Inflammatory macrophage (primary cell): Measurements from ENCODE around the gene TMEM187.

ENCODE experiments used
- DNase-seq, 2 donors: peaks; one replicate each; pipeline ENCODE4 v3.0.0-alpha.2; 2020 to 2022

TMEM187 gene

DNA sequence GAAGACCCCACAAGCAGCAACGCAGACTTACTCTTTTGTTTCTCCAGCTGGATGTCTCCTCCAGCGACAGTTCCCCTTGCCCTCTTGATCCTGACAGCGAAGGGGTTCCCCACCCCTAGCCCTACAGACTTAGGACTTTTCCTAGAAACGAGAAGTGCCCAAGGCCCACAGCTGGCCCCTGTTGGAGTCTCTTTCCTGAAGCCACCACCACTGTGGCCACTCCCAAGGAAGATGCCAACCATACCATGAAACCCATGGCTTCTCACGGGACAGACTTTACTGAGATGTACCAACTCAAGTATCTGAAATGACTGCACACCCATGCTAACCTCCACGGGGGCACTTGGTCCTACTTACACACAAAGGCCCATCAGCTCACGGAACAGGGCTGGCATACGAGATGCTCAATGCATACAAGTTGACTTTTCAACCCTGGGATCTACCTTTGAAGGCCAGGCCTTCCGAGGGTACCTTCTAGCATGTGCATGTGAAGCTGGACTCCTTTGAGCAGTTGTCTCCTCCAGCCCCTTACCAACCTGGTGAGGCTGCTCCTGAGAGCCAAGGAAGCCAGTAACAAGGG lies 48.1 kb downstream of the TMEM187 start:
- peak; percentile 71 to 73 for DNase-seq

DNA sequence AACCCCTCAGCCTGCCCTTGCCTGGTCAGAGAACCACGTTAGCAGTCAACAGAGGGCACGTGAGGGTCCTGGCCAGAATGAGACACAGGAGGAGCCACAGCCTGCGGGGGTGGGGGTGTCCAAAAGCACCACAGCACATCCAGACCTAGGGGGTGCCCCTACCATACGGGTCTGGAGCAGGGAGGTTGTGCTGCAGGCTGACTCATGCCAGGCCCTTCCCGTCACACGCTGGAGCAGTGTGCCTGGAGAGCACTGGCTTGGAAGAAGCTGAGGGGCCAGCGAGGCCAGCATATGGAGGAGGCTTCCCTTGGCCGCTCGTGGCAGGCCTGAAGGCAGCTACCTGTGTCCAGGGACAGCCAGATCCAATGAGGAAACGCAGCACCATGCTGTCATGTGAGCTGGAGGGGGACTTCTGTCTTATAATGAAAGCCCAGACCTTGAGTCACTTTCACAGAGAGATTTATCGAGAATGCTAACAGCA lies 48.6 kb downstream of the TMEM187 start:
- peak; percentile 21 to 53 for DNase-seq

DNA sequence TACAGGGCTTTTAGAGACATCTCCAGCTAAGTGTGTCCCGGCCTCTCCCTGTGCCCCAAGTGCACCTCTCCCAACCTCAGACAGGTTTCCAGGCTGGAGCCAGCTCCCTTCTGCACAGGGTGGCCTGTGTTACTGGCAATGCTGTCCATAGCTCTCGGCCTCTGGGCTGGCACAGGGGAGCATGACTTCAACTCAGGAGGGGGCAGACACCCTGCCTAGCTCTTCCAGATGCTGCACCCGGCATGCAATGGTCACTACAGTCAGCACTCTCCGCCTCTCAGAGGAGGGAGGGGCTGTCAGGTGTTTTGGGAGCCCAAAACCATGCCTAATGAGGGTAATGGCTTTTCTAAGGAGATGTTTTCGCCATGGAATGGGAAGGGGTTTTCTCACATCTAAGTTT lies 49.6 kb downstream of the TMEM187 start:
- no peak for DNase-seq

DNA sequence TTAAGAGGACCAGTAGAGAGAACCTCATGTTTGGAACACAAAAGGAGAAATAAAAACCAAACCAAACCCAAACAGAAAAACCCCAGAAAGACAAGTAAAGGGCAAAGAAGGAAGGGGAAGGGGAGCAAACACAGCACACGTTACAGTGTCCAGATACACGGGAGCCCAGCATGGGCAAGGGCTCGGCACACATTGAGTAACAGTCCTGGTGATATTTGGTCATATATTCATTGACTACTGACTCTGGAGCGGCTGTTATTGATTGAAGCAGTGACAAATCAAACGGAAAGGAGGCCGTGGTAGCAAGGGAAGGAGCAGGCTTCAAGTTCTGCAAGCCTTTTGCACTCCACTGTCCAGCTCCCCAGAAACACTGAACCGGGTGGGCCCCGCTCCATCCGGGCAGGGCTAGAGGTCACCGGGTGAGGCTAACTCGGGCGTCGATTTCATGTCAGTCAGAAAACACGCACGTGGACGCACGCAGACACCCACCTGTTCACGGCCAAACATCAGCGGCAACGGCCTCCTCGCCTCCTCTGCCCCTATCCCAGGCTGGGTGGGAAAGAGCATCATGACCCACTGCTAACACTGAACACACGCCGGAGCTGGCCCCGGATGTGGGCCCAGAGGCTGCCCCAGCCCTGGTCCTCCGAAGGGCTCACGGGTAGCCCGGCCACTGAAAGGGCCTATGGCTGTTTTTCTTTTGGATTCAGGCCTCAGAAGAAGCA lies 50.9 kb downstream of the TMEM187 start:
- no peak for DNase-seq

DNA sequence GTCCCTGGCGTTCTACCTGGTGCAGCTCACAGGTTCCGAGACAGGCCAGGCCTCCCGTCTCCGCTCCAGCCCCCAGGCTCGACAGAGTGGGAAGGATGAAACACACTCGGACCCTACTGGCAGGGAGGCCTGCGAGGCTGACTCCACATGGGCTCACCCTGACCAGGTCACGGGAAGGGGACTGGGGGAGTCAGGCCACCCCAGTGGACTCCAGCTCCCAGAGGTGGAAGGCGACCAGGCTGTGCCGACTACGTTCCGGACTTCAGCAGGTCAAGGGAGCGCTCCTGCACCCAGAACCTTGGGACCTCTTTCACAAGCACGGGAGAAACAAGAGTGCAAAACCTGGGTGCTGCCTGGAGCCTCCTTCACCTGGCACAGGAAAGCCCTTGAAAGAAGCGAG lies 51.7 kb downstream of the TMEM187 start:
- no peak for DNase-seq

DNA sequence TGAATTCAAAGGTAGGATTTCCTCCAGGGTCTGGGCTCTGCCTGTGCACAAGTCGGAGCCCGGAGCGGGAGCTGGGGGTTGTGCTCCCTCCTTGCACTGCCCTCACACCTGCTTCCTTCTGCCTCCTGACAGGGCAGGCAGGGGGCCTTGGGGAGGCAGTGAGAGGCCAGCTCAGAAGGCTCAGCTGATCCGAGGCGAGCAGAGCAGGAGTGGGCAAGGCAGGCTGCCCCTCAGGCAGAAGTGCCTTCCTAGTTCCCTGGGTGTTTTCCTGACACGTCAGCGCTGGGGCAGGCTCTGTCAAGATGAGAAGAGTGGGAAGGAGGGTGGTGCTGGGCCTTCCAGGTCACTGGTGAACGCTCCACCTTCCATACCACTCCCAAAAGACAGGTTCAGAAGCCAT lies 52.7 kb downstream of the TMEM187 start:
- no peak for DNase-seq

DNA sequence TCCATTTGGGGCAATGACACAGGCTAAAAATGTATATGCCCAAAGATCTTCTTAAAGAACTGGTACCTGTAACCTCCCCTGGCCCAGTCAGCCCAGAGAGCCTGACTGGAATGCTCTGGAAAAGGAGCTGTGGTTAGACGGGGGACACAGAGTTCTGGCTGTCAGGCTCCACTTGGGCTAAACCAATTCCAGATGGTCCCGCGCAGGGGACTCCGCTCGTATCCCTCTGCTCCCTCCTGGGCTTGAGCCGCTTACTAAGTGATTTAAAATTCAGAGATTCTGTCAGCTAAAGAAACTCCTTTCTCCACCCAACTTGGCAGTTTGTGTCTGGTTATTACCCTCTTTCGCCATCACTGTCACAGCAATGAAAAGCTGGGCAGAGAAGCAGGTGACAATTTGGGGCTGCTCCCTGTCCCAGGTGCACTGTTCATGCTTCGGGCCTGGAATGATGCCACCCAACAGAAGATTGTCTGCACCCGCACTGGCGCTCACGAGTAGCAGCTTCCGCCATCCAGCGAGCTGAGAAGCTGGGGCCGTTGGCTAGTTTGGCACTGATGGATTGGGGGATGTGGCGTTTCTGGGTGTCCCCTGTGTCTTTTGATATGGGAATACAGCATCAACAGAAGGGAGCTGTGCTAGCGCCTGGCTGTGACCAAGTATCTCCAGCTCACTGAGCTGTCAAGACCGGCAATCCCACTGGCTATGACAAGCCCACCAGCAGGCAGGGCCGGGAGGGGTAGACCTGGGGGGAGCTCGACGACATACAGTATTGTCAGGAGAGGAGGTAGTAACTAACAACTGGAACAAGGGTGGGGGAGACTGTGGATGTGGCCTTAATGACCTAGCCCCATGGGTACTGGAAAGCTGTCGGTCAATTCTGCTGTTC lies 53.8 kb downstream of the TMEM187 start:
- DNase-seq = no peak

DNA sequence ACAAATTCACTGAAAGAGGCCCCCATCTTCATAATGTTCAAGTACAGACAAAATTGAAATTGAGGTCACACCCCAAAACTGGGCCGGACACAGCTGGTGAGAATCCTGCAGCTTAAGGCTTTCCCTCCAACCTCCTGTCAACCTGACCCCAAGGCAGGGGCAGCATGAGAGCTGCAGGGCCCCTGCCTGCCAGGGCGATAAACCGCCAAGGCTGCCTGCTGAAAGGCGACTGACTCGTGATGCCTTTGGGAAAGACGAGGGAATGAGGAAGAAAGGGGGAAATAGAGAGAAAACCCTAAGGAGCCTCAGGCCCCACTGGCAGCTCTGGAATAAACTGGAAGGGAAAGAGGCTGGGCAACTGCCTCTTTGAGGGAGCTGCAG lies 54.5 kb downstream of the TMEM187 start:
- DNase-seq = no peak

DNA sequence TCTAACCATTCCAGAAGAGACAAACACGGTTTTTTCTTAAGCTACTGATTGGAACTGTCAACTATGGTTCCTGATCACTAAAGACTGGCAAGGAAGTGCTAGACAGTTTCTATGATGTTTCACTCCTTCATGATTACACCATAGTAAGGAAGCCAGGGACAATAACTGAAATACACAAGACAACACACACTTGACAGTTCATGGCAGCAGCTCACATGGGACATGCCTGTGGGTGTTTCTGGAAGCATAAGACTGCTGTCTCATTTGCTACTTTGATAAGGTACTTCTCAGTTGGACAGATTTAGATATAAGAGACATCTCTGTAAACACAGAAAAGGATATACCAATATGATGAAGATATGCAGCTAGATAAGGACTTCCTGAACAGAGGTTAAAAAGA lies 55.4 kb downstream of the TMEM187 start:
- peak; percentile 54 to 76 for DNase-seq

DNA sequence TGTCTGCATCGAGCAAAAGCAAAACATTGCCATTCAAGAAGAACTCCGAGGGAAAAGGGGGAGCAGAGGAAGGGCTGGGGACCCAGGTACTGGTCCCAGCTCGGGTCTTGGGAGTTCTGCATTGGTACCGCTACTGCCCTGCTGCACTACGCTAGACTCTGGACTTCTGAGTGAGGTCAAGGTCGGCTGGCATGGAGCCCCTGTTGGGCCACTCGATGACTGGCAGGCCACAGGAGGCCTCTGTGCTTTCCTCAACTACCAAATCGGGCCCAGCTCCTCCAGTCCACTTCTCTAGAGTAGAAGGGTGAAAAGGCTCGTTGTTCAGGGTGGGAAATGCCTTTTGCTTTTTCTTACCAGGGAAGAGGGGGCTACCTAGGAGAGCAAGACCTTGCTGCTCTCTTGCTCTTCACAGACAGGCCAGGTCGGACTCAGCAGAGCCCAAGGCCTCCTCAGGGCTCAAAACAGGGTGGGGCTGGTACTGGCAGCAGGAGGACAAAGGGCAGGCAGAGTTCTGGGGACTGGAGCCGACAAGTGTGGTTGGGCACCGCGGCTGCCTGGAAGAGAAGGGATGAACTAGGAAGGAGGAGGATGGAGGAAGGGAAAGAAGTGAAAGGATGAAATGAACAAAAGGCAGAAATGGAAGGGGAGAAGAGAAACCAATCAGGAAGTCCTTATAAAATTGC lies 56.1 kb downstream of the TMEM187 start:
- no peak for DNase-seq

DNA sequence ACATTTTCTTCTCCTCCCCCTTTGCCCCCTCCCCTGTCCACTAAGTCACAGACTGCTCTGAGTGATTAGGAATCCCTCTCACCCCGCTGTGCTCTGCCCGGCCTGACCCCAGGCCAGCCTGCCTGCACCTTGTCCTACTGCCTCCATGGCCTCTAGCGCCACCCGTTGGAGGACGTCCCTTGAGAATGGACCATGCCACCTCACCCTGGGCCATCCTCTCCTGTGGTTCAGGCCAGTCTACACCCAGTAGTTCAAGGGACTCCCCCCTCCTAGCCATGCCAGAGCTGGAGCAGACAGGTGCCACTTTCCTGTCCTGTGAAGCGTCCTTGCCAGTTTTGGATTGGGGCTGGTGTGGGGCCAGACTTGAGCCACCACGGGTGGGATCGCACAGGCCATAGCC lies 56.9 kb downstream of the TMEM187 start:
- DNase-seq = no peak

DNA sequence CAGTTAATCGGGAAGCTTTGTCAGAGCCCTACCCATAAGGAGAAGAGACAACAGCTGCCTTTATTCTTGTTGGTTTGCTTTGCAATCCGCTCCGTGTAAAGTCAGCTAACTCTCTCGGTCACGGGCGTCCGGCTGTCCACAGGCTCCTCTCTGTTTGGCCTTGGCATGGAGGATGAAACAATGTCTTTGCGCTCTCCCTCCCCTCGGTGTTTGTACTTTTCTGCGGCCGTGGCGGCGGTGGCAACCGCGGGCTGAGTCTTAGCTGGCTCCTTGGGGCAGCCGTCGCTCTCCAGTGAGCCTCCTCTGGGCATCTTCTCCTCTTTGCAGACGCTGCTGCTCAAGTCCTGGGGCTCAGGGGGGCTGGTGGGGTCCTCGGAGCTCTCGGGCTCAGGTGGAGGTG lies 57.7 kb downstream of the TMEM187 start:
- no peak for DNase-seq

DNA sequence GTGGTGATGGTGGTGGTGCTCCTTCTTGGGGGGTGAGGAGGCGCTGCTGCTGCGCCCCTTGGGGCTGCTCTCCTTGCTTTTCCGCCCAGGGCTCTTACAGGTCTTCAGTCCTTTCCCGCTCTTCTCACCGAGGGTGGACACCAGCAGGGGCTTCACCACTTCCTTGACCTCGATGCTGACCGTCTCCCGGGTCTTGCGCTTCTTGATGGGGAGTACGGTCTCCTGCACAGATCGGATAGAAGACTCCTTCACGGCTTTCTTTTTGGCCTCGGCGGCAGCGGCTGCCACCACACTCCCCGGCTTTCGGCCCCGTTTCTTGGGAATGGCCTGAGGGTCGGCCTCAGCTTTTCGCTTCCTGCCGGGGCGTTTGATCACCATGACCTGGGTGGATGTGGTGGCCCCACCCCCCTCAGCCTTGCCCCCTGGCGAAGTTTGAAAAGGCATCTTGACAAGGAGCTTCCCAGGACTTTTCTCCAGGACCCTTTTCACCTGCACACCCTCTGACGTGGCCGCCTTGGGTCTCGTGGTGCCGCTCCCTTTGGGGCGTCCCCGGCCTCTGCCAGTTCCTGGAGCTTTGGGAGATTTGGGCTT lies 58.3 kb downstream of the TMEM187 start:
- no peak for DNase-seq

DNA sequence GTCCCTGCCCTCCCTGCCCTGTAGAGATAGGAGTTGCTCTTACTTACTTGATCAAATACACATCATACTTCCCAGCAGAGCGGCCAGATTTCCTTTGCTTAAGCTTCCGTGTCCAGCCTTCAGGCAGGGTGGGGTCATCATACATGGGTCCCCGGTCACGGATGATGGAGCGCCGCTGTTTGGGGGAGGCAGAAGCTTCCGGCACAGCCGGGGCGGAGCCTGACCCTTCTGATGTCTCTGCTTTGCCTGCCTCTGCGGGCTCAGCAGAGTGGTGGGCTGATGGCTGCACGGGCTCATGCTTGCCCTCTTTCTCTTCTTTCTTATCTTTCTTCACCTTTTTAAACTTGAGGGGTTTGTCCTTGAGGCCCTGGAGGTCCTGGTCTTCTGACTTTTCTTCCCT lies 59.6 kb downstream of the TMEM187 start:
- no peak for DNase-seq

DNA sequence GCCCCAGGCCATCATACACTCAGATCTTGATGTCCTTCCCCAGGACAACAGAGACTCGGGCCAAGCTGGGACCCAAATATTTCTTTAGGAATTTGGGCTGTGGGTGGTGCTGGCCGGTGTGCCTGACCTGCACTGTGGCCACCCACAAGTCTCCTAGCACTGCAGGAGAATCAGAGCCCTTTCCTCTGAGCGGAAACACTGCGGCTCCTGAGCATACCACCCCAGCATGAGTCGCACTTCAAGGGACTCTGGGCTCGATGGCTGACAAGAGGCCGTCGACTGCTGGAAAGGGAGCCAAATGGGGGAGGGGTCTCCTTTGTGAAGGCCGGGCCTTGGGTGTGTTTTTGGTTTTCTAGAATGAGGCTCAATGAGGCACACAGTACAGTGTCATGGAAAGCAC lies 60.1 kb downstream of the TMEM187 start:
- no peak for DNase-seq
